ENCODE measurements around the gene L1CAM. TPM values are rescaled to one million over a fixed set of nuclear protein-coding genes. Genes with fewer than 3 reads are reported as not detected.

The L1CAM gene
- total RNA-seq, 3 donors from 2014 or later = 0.29 to 1.8 (median 0.66) TPM

DNA sequence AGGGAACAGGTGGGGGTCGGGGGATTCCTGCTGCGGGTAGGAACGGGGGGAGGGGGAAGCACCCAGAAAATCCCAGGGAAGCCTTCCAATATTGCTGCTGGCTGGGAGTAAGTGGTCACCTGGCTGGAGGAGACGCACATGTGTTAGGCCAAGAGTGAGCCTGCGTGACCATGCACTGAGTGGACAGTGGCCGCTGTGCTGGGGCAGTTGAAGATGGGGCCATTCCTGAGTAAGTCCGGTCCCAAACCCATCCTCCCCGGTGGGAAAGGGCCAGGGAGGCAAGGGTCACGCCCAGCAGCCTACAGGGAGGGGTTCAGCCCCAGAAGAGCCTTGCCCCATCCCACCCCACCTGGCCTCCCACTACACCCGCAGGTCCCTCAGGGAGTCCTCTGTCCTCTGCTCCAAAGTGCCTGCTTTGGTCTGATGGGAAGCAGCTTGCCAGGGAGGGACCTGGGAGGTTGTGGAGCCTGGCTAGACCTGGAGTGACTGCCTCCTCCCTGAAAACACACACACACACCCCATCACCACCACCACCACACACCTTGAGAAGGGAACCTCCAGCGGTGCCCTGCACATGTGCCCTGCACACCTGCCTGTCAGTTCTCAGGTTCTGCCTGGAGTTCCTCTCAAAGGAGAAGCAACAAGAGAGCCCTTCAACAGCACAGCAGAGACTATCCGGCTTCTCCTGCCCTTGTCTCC lies 6.1 kb downstream of the L1CAM start:
- intact Hi-C loops (cut with DNase I; ENCODE audit: low total_unique reads) = no loop called here
- Histone ChIP-seq H3K4me3 (no peak overlapping the region), H3K27ac (no peak overlapping the region), H3K27me3 (peaks cover 3 to 96% of the 10 kb centered on the region in 2 donors), H3K36me3 (no peaks in the 10 kb centered on the region), H3K9me3 (no peaks in the 10 kb centered on the region), H3K4me1 (no peaks in the 10 kb centered on the region)
- TF ChIP-seq, protein P1, sequence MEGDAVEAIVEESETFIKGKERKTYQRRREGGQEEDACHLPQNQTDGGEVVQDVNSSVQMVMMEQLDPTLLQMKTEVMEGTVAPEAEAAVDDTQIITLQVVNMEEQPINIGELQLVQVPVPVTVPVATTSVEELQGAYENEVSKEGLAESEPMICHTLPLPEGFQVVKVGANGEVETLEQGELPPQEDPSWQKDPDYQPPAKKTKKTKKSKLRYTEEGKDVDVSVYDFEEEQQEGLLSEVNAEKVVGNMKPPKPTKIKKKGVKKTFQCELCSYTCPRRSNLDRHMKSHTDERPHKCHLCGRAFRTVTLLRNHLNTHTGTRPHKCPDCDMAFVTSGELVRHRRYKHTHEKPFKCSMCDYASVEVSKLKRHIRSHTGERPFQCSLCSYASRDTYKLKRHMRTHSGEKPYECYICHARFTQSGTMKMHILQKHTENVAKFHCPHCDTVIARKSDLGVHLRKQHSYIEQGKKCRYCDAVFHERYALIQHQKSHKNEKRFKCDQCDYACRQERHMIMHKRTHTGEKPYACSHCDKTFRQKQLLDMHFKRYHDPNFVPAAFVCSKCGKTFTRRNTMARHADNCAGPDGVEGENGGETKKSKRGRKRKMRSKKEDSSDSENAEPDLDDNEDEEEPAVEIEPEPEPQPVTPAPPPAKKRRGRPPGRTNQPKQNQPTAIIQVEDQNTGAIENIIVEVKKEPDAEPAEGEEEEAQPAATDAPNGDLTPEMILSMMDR (IDR thresholded peaks at IDR 0.05) = no peak
- no peak for TF ChIP-seq POLR2AphosphoS5 (IDR thresholded peaks at IDR 0.05)
- no peak for TF ChIP-seq POLR2A (IDR thresholded peaks at IDR 0.05)
- no peak for DNase-seq (ENCODE audit: low spot score in 2 of 2)

DNA sequence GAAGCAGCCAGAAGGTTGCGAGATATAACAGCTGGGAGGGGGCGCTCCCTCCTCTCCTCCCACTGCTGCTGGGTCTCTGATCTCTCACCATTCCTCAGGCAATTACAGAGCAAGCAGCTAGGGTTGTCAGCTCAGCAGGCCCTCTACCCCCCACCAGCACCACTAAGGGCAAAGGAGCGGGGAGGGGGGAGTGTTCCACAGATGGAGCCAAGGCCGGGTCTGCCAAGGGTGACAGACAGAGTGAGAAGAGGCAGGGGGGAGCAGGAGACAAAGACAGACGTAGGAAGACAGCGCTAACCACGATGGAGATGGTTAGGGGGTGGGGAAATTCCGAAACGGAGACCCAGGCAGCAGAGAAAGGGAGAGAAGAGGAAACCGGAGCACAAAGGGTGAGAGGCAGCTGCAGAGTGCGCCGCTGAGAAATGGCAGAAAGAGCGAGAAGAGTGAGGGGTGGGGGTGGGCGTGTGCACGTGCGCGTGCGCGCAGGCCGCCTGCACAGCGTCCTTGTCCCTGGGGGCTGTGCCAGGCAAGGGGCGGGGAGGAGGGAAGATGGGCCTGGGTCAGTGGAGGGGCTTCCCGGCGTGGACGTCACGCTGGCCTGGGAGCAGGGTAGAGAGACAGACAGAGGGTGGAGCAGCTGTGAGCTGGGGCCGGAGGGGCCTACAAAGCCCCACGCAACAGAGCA lies 6.9 kb downstream of the L1CAM start:
- H3K4me3 ChIP-seq = no peak overlapping the region
- intact Hi-C loops (cut with DNase I; ENCODE audit: low total_unique reads) = no loop called here
- H3K4me1 ChIP-seq = no peaks in the 10 kb centered on the region
- H3K9me3 ChIP-seq = no peaks in the 10 kb centered on the region
- TF ChIP-seq, protein P1 (IDR thresholded peaks at IDR 0.05) = no peak
- no peak for TF ChIP-seq POLR2A (IDR thresholded peaks at IDR 0.05)
- no peak for TF ChIP-seq POLR2AphosphoS5 (IDR thresholded peaks at IDR 0.05)
- peaks cover 3 to 94% of the 10 kb centered on the region in 2 donors for H3K27me3 ChIP-seq
- H3K27ac ChIP-seq = no peak overlapping the region
- no peak for DNase-seq (ENCODE audit: low spot score in 2 of 2)
- no peaks in the 10 kb centered on the region for H3K36me3 ChIP-seq

DNA sequence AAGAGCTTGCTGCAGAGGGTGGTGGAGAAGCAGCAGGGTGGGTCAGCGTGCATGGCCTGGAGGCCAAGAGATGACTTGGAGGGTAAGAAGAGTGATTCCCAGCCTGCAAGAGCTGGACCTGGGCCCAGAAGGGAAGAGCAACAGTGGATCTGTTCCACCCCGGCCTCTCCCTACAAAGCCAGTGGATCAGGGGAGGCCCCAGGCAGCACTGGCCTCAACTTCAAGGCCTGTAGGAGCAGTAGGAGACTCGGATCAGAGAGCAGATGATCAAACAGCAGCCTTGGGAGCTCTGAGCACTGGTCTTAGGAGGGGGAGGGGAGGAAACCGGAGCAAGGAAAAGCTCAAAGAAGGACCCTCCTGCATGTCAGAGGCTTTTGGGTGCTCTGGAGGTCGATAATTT lies 7.6 kb downstream of the L1CAM start:
- Histone ChIP-seq H3K27ac (no peak overlapping the region), H3K27me3 (peaks cover under 1 to 94% of the 10 kb centered on the region in 2 donors), H3K4me3 (no peak overlapping the region), H3K4me1 (no peaks in the 10 kb centered on the region), H3K9me3 (no peaks in the 10 kb centered on the region), H3K36me3 (no peaks in the 10 kb centered on the region)
- intact Hi-C loops (cut with DNase I; ENCODE audit: low total_unique reads) = no loop called here
- DNase-seq (ENCODE audit: low spot score in 2 of 2) = no peak
- no peak for TF ChIP-seq POLR2A (IDR thresholded peaks at IDR 0.05)
- TF ChIP-seq POLR2AphosphoS5 (IDR thresholded peaks at IDR 0.05) = no peak

DNA sequence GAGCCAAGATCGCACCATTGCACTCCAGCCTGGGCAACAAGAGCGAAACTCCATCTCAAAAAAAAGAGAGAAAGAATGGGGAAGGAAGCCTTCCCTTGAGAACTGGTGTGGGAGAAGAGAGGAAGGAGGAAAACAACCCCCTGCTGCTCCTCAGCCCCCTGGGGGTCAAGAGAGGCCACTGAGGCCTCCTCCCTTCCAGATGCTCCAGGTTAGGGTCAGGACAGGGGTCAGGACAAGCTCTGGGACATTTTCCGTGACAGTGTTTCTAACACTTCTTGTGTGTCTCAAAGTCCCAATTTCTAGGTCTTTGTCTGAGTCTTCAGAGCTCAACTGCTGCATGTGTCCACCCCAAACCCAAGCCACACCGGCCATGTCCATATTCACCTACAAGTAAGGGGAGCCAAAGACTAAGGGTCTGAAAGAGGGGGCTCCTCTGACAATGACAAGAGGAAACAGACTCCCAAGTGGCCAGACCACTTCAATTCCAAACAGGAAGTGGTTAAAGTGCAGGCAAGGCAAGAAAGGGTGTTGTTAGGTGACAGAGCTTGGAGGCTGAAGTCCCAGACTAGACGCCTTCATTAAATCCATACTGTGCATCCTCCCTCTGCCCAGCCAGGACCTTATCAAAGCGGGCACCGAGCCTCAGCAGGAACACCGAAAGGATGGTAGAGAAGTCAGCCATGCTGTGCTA lies 8.3 kb downstream of the L1CAM start:
- Histone ChIP-seq H3K36me3 (no peaks in the 10 kb centered on the region), H3K27ac (no peak overlapping the region), H3K4me1 (no peaks in the 10 kb centered on the region), H3K4me3 (no peak overlapping the region), H3K27me3 (peaks cover 0 to 94% of the 10 kb centered on the region in 2 donors), H3K9me3 (no peaks in the 10 kb centered on the region)
- no peak for DNase-seq (ENCODE audit: low spot score in 2 of 2)
- intact Hi-C loops (cut with DNase I; ENCODE audit: low total_unique reads) = no loop called here
- TF ChIP-seq, protein P1 (IDR thresholded peaks at IDR 0.05) = no peak
- no peak for TF ChIP-seq POLR2A (IDR thresholded peaks at IDR 0.05)
- TF ChIP-seq POLR2AphosphoS5 (IDR thresholded peaks at IDR 0.05) = no peak

DNA sequence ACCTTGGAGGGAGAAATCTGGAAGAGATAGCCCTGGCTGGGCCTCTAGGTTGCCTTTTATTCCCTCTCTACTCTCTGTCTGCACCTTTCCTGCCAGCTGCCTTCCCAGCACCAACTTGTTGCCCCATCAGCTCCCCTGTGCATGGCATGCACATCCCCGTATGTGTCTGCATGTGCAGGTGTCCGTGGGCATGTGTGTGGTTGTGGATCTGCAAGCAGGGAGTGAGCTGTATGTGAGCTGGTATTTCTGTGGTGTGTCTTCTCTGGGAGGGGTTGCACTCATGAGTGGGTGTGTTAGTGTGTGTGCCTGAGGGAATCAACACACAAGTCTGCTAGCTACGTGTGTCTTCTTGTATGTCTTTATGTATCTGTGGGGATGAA lies 9.9 kb downstream of the L1CAM start:
- H3K9me3 ChIP-seq = no peaks in the 10 kb centered on the region
- intact Hi-C loops (cut with DNase I; ENCODE audit: low total_unique reads) = no loop called here
- no peak overlapping the region for H3K27ac ChIP-seq
- H3K4me3 ChIP-seq = no peak overlapping the region
- H3K27me3 ChIP-seq = peaks cover 0 to 94% of the 10 kb centered on the region in 2 donors
- H3K36me3 ChIP-seq = no peaks in the 10 kb centered on the region
- DNase-seq (ENCODE audit: low spot score in 2 of 2) = no peak
- TF ChIP-seq, protein P1 (IDR thresholded peaks at IDR 0.05) = no peak
- no peak for TF ChIP-seq POLR2AphosphoS5 (IDR thresholded peaks at IDR 0.05)
- no peak for TF ChIP-seq POLR2A (IDR thresholded peaks at IDR 0.05)
- H3K4me1 ChIP-seq = no peaks in the 10 kb centered on the region
